Activated B cell treated with CpG ODN at 0.5 μM for 24 hours (primary cell): Measurements from ENCODE around the gene LETMD1. TPM values are rescaled to one million over a fixed set of nuclear protein-coding genes. Genes with fewer than 3 reads are reported as not detected.
A peak's percentile ranks its signal among the peaks of the same experiment; 100 is the strongest.

Experiments used
- ATAC-seq: fragments of 200-7000 bp; cut with Tn5 transposase; one replicate; pipeline ENCODE4 v1.10.0; 2021; ENCODE audit warnings: low read depth, mild to moderate bottlenecking, moderate library complexity
- CTCF ChIA-PET: fragments of 350-600 bp; sonication (Branson Sonifier 250); formaldehyde crosslinking; loops from one replicate; lab custom pipeline; 2021; ENCODE audit warnings: antibody characterized with exemption; lab: Charles Lee
- POLR2A ChIA-PET: fragments of 350-600 bp; sonication (Branson Sonifier 250); formaldehyde crosslinking; loops from one replicate; lab custom pipeline; 2021; ENCODE audit warnings: antibody characterized with exemption; lab: Charles Lee
- DNase-seq: peaks from one replicate; pipeline ENCODE4 v3.0.0; 2022
- H3K27ac Mint-ChIP-seq: one replicate; pipeline ENCODE4 v1.8.0; 2020; ENCODE audit warnings: mixed read lengths
- H3K27me3 Mint-ChIP-seq: one replicate; pipeline ENCODE4 v1.8.0; 2021; ENCODE audit warnings: mixed read lengths
- H3K36me3 Mint-ChIP-seq: one replicate; pipeline ENCODE4 v1.8.0; 2021; ENCODE audit warnings: low read depth, mixed read lengths
- H3K4me1 Mint-ChIP-seq: one replicate; pipeline ENCODE4 v1.8.0; 2021; ENCODE audit warnings: mixed read lengths
- H3K4me3 Mint-ChIP-seq: one replicate; pipeline ENCODE4 v1.8.0; 2020; ENCODE audit warnings: mild to moderate bottlenecking, mixed read lengths
- H3K9me3 Mint-ChIP-seq: one replicate; pipeline ENCODE4 v1.8.0; 2020; ENCODE audit warnings: mixed read lengths
- CTCF ChIP-seq: fragments of 200-600 bp; IDR thresholded peaks from one replicate; pipeline ENCODE4 v1.8.0; 2022; ENCODE audit warnings: antibody characterized with exemption, mild to moderate bottlenecking
- intact Hi-C: fragments of 100-400 bp; cut with micrococcal nuclease; formaldehyde crosslinking; loops from one replicate; pipeline ENCODE4 v1.15.1; 2024
- total RNA-seq: library from RNA; stranded (reverse); gene quantifications from 2 replicates; pipeline ENCODE4 v1.2.3, GENCODE V29; 2022

LETMD1 gene
- total RNA-seq, 1 donor from 2014 or later: 92.0 TPM

GRCh38 chr12:51049525-51049924, 1.4 kb downstream of the LETMD1 start:
- H3K27ac Mint-ChIP-seq: no peak overlapping the region
- ATAC-seq: no peak
- no peaks in the 10 kb centered on the region for H3K9me3 Mint-ChIP-seq
- peaks cover 30% of the 10 kb centered on the region for H3K4me1 Mint-ChIP-seq
- peaks cover 38% of the 10 kb centered on the region for H3K36me3 Mint-ChIP-seq
- H3K27me3 Mint-ChIP-seq: no peaks in the 10 kb centered on the region
- CTCF ChIA-PET: interaction anchor here (1.1 kb wide), 1 partner anchor 291 kb away, joined by 3 read pairs; no protein-coding TSS in a partner anchor
- intact Hi-C loops: loop anchor here (2.0 to 5.0 kb wide), 2 partner anchors 123 to 937 kb away; partner anchors contain the start of genes COX14 and TFCP2
- peak overlapping the region; percentile 92 for H3K4me3 Mint-ChIP-seq
- POLR2A ChIA-PET: interaction anchor here (0.7 to 1.6 kb wide), 5 partner anchors 24 to 291 kb away, joined by 4 to 11 read pairs (median 5); partner anchors contain the start of genes ATF1 and SLC11A2
- TF ChIP-seq CTCF: no peak
- DNase-seq: no peak

GRCh38 chr12:51051787-51052186, 3.7 kb downstream of the LETMD1 start:
- no peak for DNase-seq
- Mint-ChIP-seq H3K9me3 (no peaks in the 10 kb centered on the region), H3K4me1 (peaks cover 27% of the 10 kb centered on the region), H3K36me3 (peaks cover 56% of the 10 kb centered on the region), H3K4me3 (no peak overlapping the region), H3K27ac (no peak overlapping the region), H3K27me3 (no peaks in the 10 kb centered on the region)
- ChIA-PET CTCF (interaction anchor here (1.1 kb wide), 1 partner anchor 289 kb away, joined by 3 read pairs; no protein-coding TSS in a partner anchor), POLR2A (no interaction called here)
- intact Hi-C loops: no loop called here
- ATAC-seq: no peak
- no peak for TF ChIP-seq CTCF

GRCh38 chr12:51055060-51055459, 6.9 kb downstream of the LETMD1 start:
- no peak overlapping the region for H3K4me3 Mint-ChIP-seq
- H3K4me1 Mint-ChIP-seq: no peaks in the 10 kb centered on the region
- H3K27me3 Mint-ChIP-seq: no peaks in the 10 kb centered on the region
- CTCF ChIA-PET: no interaction called here
- no peak for ATAC-seq
- no peak overlapping the region for H3K27ac Mint-ChIP-seq
- H3K36me3 Mint-ChIP-seq: peaks cover 72% of the 10 kb centered on the region
- POLR2A ChIA-PET: interaction anchor here (0.6 kb wide), 1 partner anchor 163 kb away, joined by 3 read pairs; the partner anchor contains the start of gene POU6F1
- intact Hi-C loops: no loop called here
- no peak for TF ChIP-seq CTCF
- H3K9me3 Mint-ChIP-seq: no peaks in the 10 kb centered on the region
- no peak for DNase-seq

- Mint-ChIP-seq H3K27me3 (no peaks in the 10 kb centered on the region), H3K27ac (no peak overlapping the region), H3K4me3 (no peak overlapping the region), H3K9me3 (no peaks in the 10 kb centered on the region), H3K4me1 (no peaks in the 10 kb centered on the region), H3K36me3 (peaks cover 79% of the 10 kb centered on the region)
- ATAC-seq (no peak), DNase-seq (no peak)
- ChIA-PET CTCF (no interaction called here), POLR2A (no interaction called here)
- no peak for TF ChIP-seq CTCF
- intact Hi-C loops: no loop called here
These were observed 8.1 kb downstream of the LETMD1 start for GRCh38 chr12:51056242-51056641.

GRCh38 chr12:51059086-51059485, 11.0 kb downstream of the LETMD1 start:
- no peak overlapping the region for H3K4me3 Mint-ChIP-seq
- ATAC-seq: no peak
- H3K27ac Mint-ChIP-seq: no peak overlapping the region
- POLR2A ChIA-PET: no interaction called here
- intact Hi-C loops: no loop called here
- TF ChIP-seq CTCF: no peak
- no peaks in the 10 kb centered on the region for H3K9me3 Mint-ChIP-seq
- peaks cover 84% of the 10 kb centered on the region for H3K36me3 Mint-ChIP-seq
- CTCF ChIA-PET: no interaction called here
- DNase-seq: no peak
- H3K27me3 Mint-ChIP-seq: no peaks in the 10 kb centered on the region
- no peaks in the 10 kb centered on the region for H3K4me1 Mint-ChIP-seq
